Heart left ventricle (tissue), 16 donors: ENCODE data around the gene KLHL41. TPM values are rescaled to one million over a fixed set of nuclear protein-coding genes. Genes with fewer than 3 reads are reported as not detected.

Experiments
- ATAC-seq, 4 donors: fragments of 200-7000 bp; cut with Tn5 transposase; one replicate each; pipeline ENCODE4 v1.9.1; 2020 to 2022; ENCODE audit warnings: moderate library complexity in 4 of 4, mild to moderate bottlenecking in 3 of 4, moderate number of reproducible peaks in 1 of 4
- DNase-seq, 5 donors: peaks; one replicate each; pipeline ENCODE4 v3.0.0-alpha.2; 2020
- H3K27ac ChIP-seq, 12 donors: fragments of 200-600 bp; sonication (generic) in 4 of 12; one replicate each; pipeline versions ENCODE4 v1.5.0 to v1.8.0; 2016 to 2022; ENCODE audit warnings: mild to moderate bottlenecking in 2 of 12
- H3K27me3 ChIP-seq, 9 donors: fragments of 200-600 bp; sonication (generic) in 2 of 9; one replicate each; pipeline versions ENCODE4 v1.5.1 to v1.8.0; 2016 to 2022; ENCODE audit warnings: mild to moderate bottlenecking in 3 of 9
- H3K36me3 ChIP-seq, 9 donors: fragments of 200-600 bp; sonication (generic) in 2 of 9; one replicate each; pipeline versions ENCODE4 v1.5.0 to v1.8.0; 2018 to 2022; ENCODE audit warnings: mild to moderate bottlenecking in 2 of 9
- H3K4me1 ChIP-seq, 12 donors: fragments of 200-600 bp; sonication (generic) in 4 of 12; one replicate each; pipeline versions ENCODE4 v1.5.0 to v1.8.0; 2016 to 2022; ENCODE audit warnings: mild to moderate bottlenecking in 3 of 12
- H3K4me3 ChIP-seq, 12 donors: fragments of 200-600 bp; sonication (generic) in 4 of 12; one replicate each; pipeline versions ENCODE4 v1.5.0 to v1.8.0; 2017 to 2022; ENCODE audit warnings: mild to moderate bottlenecking in 9 of 12, moderate library complexity in 4 of 12
- H3K9me3 ChIP-seq, 12 donors: fragments of 200-600 bp; sonication (generic) in 4 of 12; one replicate each; pipeline versions ENCODE4 v1.5.0 to v1.8.0; 2016 to 2022; ENCODE audit warnings: mild to moderate bottlenecking in 1 of 12
- CTCF ChIP-seq, 12 donors: fragments of 200-600 bp; sonication (generic) in 4 of 12; IDR thresholded peaks; one replicate each; pipeline versions ENCODE4 v1.5.0 to v1.8.0; 2018 to 2022; ENCODE audit warnings: antibody characterized with exemption in 12 of 12, mild to moderate bottlenecking in 5 of 12
- POLR2A ChIP-seq, 2 donors: fragments of 450-650 bp; IDR thresholded peaks; one replicate each; pipeline ENCODE4 v1.6.1; 2017; ENCODE audit warnings: antibody characterized with exemption in 2 of 2, mild to moderate bottlenecking in 2 of 2, moderate library complexity in 2 of 2
- WGBS, 4 donors: extraction: QIAGEN DNeasy Blood & Tissue Kit in 2 of 4; methylation state at CpG; one replicate each; pipeline versions ENCODE4 v1.1.5 to v1.1.7; 2013 to 2018; 5-methylcytosine and 5-hydroxymethylcytosine counted together
- intact Hi-C, 10 donors: fragments of 100-400 bp; cut with DNase I; formaldehyde crosslinking; loops; one replicate each; pipeline versions ENCODE4 v1.11.1 to v1.14.2; 2022
- polyA plus RNA-seq, 2 donors: library from polyadenylated mRNA; stranded (reverse); fragments of 200-250 nt; gene quantifications; one replicate each; pipeline ENCODE4 v1.2.3, GENCODE V29; 2013
- total RNA-seq, 9 donors: library from RNA; depleted of rRNA in 2 of 9; stranded (reverse); fragments of >200 nt in 2 of 9; fragmentation: NEBNext Ultra II Directional in 3 of 9; extraction: Animal tissue kit (Norgen Biotek cat#: 25700) in 3 of 9; gene quantifications; one replicate each; pipeline versions ENCODE4 v1.1.0 to v1.2.4, GENCODE V29; 2016 to 2023
- donor health status: ischemic (EF 13 %, LVEDD 7.1; RV severe dilation, severe dysfunction).
- donor health status: healthy with polysubstance abuse.
- donor health status: DM: no; HTN: yes; CAD: no.
- donor health status: DM: no; HTN: no; CAD: no.
- donor health status: ischemic (EF 25% LVEDD 6.9; RV normal size, moderate dysfunction).
- donor health status: ischemic (EF 25% LVEDD 5.7; RV mildly dilated, moderate dysfunction).
- donor health status: healthy.
- donor health status: DM: yes; HTN: yes; CAD: no.
- donor health status: ischemic (EF 35%, LVEDD 5.7; RV mildly dilated, moderate dysfunction).
- donor health status: nonischemic (EF 11% LVEDD 7.7; RV severe dilation, severe dysfunction).
- donor health status: DM: yes; HTN: yes; CAD: no.
- donor health status: PGD.
- donor health status: ischemic (EF 29% LVEDD 5.4; RV normal size, mild dysfunction).
- donor health status: nonischemic (EF 23%, LVEDD 6.1; RV moderate dilation, normal function).

KLHL41 gene
- total and polyA plus RNA-seq, 11 donors: 48.4 to 263 (median 103) TPM

- TF ChIP-seq POLR2A (IDR thresholded peaks at IDR 0.05) (no peak), CTCF (IDR thresholded peaks at IDR 0.05) (no peak)
- Histone ChIP-seq H3K36me3 (peaks cover 0 to 66% (median 13%) of the 10 kb centered on the region in 9 donors), H3K9me3 (no peaks in the 10 kb centered on the region), H3K27me3 (no peaks in the 10 kb centered on the region), H3K27ac (no peak overlapping the region), H3K4me1 (peaks cover 0 to 2% (median 0%) of the 10 kb centered on the region in 12 donors), H3K4me3 (no peak overlapping the region)
- ATAC-seq: no peak
- no peak for DNase-seq
- intact Hi-C loops: loop anchor here in 3 of 10 donors (10.0 kb wide), 2 partner anchors 274 to 404 kb away; partner anchors contain the start of gene SSB (in 2 of the 3)
Measured at GRCh38 chr2:169520896-169521295, 11.4 kb downstream of the KLHL41 start.

GRCh38 chr2:169523681-169524080 is 14.2 kb downstream of the KLHL41 start:
- WGBS, 4 donors: 62 to 71% (median 67%) methylated on average over 5 of the region's 5 CpGs
- H3K4me1 ChIP-seq: no peaks in the 10 kb centered on the region
- no peaks in the 10 kb centered on the region for H3K27me3 ChIP-seq
- peaks cover 0 to 76% (median 17%) of the 10 kb centered on the region in 9 donors for H3K36me3 ChIP-seq
- H3K27ac ChIP-seq: no peak overlapping the region
- H3K4me3 ChIP-seq: no peak overlapping the region
- intact Hi-C loops: loop anchor here in 3 of 10 donors (10.0 kb wide), 2 partner anchors 271 to 401 kb away; partner anchors contain the start of gene SSB (in 2 of the 3)
- no peak for TF ChIP-seq POLR2A (IDR thresholded peaks at IDR 0.05)
- no peak for TF ChIP-seq CTCF (IDR thresholded peaks at IDR 0.05)
- no peaks in the 10 kb centered on the region for H3K9me3 ChIP-seq
- ATAC-seq (no peak), DNase-seq (no peak)

- intact Hi-C loops: loop anchor here in 5 of 10 donors (5.0 to 10.0 kb wide), 4 partner anchors 269 to 497 kb away; partner anchors contain the start of gene SSB (in 2 of the 5)
- no peak for TF ChIP-seq POLR2A (IDR thresholded peaks at IDR 0.05)
- TF ChIP-seq CTCF (IDR thresholded peaks at IDR 0.05): no peak
- ATAC-seq (no peak), DNase-seq (no peak)
- Histone ChIP-seq H3K4me3 (no peak overlapping the region), H3K9me3 (no peaks in the 10 kb centered on the region), H3K27me3 (no peaks in the 10 kb centered on the region), H3K36me3 (peaks cover 0 to 92% (median 30%) of the 10 kb centered on the region in 9 donors), H3K4me1 (no peaks in the 10 kb centered on the region), H3K27ac (no peak overlapping the region)
- WGBS, 4 donors: 76 to 82% (median 77%) methylated on average over 2 of the region's 2 CpGs
Measured at GRCh38 chr2:169525434-169525833, 15.9 kb downstream of the KLHL41 start.

GRCh38 chr2:169526451-169526850 is 16.9 kb downstream of the KLHL41 start:
- no peak overlapping the region for H3K27ac ChIP-seq
- no peaks in the 10 kb centered on the region for H3K4me1 ChIP-seq
- no peaks in the 10 kb centered on the region for H3K27me3 ChIP-seq
- intact Hi-C loops: loop anchor here in 5 of 10 donors (5.0 to 10.0 kb wide), 4 partner anchors 268 to 496 kb away; partner anchors contain the start of gene SSB (in 2 of the 5)
- H3K4me3 ChIP-seq: no peak overlapping the region
- H3K9me3 ChIP-seq: no peaks in the 10 kb centered on the region
- H3K36me3 ChIP-seq: peaks cover 0 to 92% (median 37%) of the 10 kb centered on the region in 9 donors
- TF ChIP-seq CTCF (IDR thresholded peaks at IDR 0.05) (no peak), POLR2A (IDR thresholded peaks at IDR 0.05) (no peak)
- ATAC-seq (no peak), DNase-seq (no peak)
